GM12878 (cell line): ENCODE measurements around the gene ADCY5. TPM values are rescaled to one million over a fixed set of nuclear protein-coding genes. Genes with fewer than 3 reads are reported as not detected.

ENCODE experiments used
- RELB ChIP-seq: fragments of 450-650 bp; IDR thresholded peaks from 2 replicates; pipeline ENCODE4 v1.6.1; 2017; ENCODE audit warnings: low read depth, mild to moderate bottlenecking, moderate library complexity
- polyA plus RNA-seq, 11 experiments: library from polyadenylated mRNA; depleted of rRNA in 4 of 11; unstranded in 6 of 11; stranded (reverse) in 5 of 11; fragments of >200 nt; fragmentation: Nextera tagmentation in 4 of 11; fragmentation: Illumina TruSeq in 1 of 11; extraction: Ambion mirVana in 4 of 11; extraction: Trizol in 1 of 11; gene quantifications; 1 replicate in 1 of 11; 2 replicates in 10 of 11; pipeline versions ENCODE4 v1.2.1 to v1.2.3, GENCODE V29; 2011 to 2016; ENCODE audit warnings: inconsistent platforms in 2 of 11, missing spikeins in 2 of 11, low read depth in 1 of 11
- total RNA-seq, 4 experiments: library from RNA; depleted of rRNA in 3 of 4; stranded (reverse); fragments of >200 nt in 3 of 4; fragmentation: Illumina TruSeq in 1 of 4; extraction: Trizol in 1 of 4; gene quantifications; 2 replicates each; pipeline versions ENCODE4 v1.2.1 to v1.2.3, GENCODE V29; 2013 to 2021
- TF ChIP-seq, protein P1 (sequence below): fragments of 450-650 bp; IDR thresholded peaks from 2 replicates; pipeline ENCODE4 v1.6.1; 2017; ENCODE audit warnings: mild to moderate bottlenecking, moderate library complexity
- TF ChIP-seq, protein P2 (sequence below), 3 experiments: IDR thresholded peaks in 2 of 3; conservative IDR thresholded peaks in 1 of 3; 2 replicates each; pipeline ENCODE4 v1.5.1; 2011; ENCODE audit warnings: low read depth in 3 of 3, low read length in 3 of 3, mild to moderate bottlenecking in 3 of 3, control low read depth in 2 of 3, moderate library complexity in 2 of 3, inconsistent platforms in 1 of 3, mixed read lengths in 1 of 3; ENCODE audit not compliant: control insufficient read depth in 2 of 3, insufficient read depth in 1 of 3; ENCODE audit errors: extremely low read depth in 1 of 3
- TF ChIP-seq, protein P3 (sequence below): fragments of 450-650 bp; IDR thresholded peaks from 2 replicates; pipeline ENCODE4 v1.6.1; 2016; ENCODE audit warnings: mild to moderate bottlenecking

ADCY5 gene
- total and polyA plus RNA-seq, 10 of the 15 experiments (the other 5 are each of a cell fraction or from before 2014, with no cell fraction given), result under 0.01 to 0.24 (median 0.02) TPM; not detected in 4

- TF ChIP-seq, protein P1, sequence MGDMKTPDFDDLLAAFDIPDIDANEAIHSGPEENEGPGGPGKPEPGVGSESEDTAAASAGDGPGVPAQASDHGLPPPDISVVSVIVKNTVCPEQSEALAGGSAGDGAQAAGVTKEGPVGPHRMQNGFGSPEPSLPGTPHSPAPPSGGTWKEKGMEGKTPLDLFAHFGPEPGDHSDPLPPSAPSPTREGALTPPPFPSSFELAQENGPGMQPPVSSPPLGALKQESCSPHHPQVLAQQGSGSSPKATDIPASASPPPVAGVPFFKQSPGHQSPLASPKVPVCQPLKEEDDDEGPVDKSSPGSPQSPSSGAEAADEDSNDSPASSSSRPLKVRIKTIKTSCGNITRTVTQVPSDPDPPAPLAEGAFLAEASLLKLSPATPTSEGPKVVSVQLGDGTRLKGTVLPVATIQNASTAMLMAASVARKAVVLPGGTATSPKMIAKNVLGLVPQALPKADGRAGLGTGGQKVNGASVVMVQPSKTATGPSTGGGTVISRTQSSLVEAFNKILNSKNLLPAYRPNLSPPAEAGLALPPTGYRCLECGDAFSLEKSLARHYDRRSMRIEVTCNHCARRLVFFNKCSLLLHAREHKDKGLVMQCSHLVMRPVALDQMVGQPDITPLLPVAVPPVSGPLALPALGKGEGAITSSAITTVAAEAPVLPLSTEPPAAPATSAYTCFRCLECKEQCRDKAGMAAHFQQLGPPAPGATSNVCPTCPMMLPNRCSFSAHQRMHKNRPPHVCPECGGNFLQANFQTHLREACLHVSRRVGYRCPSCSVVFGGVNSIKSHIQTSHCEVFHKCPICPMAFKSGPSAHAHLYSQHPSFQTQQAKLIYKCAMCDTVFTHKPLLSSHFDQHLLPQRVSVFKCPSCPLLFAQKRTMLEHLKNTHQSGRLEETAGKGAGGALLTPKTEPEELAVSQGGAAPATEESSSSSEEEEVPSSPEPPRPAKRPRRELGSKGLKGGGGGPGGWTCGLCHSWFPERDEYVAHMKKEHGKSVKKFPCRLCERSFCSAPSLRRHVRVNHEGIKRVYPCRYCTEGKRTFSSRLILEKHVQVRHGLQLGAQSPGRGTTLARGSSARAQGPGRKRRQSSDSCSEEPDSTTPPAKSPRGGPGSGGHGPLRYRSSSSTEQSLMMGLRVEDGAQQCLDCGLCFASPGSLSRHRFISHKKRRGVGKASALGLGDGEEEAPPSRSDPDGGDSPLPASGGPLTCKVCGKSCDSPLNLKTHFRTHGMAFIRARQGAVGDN, result no peak
- TF ChIP-seq, protein P2, sequence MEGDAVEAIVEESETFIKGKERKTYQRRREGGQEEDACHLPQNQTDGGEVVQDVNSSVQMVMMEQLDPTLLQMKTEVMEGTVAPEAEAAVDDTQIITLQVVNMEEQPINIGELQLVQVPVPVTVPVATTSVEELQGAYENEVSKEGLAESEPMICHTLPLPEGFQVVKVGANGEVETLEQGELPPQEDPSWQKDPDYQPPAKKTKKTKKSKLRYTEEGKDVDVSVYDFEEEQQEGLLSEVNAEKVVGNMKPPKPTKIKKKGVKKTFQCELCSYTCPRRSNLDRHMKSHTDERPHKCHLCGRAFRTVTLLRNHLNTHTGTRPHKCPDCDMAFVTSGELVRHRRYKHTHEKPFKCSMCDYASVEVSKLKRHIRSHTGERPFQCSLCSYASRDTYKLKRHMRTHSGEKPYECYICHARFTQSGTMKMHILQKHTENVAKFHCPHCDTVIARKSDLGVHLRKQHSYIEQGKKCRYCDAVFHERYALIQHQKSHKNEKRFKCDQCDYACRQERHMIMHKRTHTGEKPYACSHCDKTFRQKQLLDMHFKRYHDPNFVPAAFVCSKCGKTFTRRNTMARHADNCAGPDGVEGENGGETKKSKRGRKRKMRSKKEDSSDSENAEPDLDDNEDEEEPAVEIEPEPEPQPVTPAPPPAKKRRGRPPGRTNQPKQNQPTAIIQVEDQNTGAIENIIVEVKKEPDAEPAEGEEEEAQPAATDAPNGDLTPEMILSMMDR (IDR thresholded peaks at IDR 0.05 in 2 of 3, conservative IDR thresholded peaks at IDR 0.05 in 1 of 3; ENCODE audit: control insufficient read depth in 2 of 3, extremely low read depth in 1 of 3, insufficient read depth in 1 of 3, low read depth in 3 of 3, low read length in 3 of 3), result no peak
- TF ChIP-seq RELB, result no peak
- TF ChIP-seq, protein P3, sequence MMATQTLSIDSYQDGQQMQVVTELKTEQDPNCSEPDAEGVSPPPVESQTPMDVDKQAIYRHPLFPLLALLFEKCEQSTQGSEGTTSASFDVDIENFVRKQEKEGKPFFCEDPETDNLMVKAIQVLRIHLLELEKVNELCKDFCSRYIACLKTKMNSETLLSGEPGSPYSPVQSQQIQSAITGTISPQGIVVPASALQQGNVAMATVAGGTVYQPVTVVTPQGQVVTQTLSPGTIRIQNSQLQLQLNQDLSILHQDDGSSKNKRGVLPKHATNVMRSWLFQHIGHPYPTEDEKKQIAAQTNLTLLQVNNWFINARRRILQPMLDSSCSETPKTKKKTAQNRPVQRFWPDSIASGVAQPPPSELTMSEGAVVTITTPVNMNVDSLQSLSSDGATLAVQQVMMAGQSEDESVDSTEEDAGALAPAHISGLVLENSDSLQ, result no peak
- TF ChIP-seq, all 136 proteins: peak for 0
Observed at GRCh38 chr3:123323781-123324180, 125.1 kb downstream of the ADCY5 start (continued).
